GM21528 (cell line): ENCODE measurements around the gene DBET.
"Not testable (repeated sequence)": the region's sequence is repeated elsewhere in the genome, so short reads cannot be mapped to it uniquely, and the experiment has no call there.

Experiments
- ATAC-seq: cut with Tn5 transposase; IDR thresholded peaks from one replicate; pipeline ENCODE4 v1.9.1; 2021; ENCODE audit warnings: mild to moderate bottlenecking, moderate library complexity; ENCODE audit not compliant: unreplicated experiment, low FRiP score

Gene DBET

GRCh38 chr4:190064342-190064741, at the start of gene DBET:
TSS of gene DBET (plus strand) at chr4:190064502.
- ATAC-seq: not testable (repeated sequence)

GRCh38 chr4:190014771-190015537, 49.3 kb upstream of the DBET start:
- no peak for ATAC-seq

GRCh38 chr4:190015538-190016368, 48.5 kb upstream of the DBET start:
- no peak for ATAC-seq

- ATAC-seq: no peak
Observed at GRCh38 chr4:190016369-190017289, 47.7 kb upstream of the DBET start.

- no peak for ATAC-seq
Observed at GRCh38 chr4:190017357-190018200, 46.7 kb upstream of the DBET start.

GRCh38 chr4:190018201-190018920, 45.9 kb upstream of the DBET start:
- no peak for ATAC-seq

- ATAC-seq: no peak
Observed at GRCh38 chr4:190019023-190019858, 45.1 kb upstream of the DBET start.

- ATAC-seq: not testable (repeated sequence)
Observed at GRCh38 chr4:190019859-190020463, 44.3 kb upstream of the DBET start.

GRCh38 chr4:190020790-190021717, 43.2 kb upstream of the DBET start:
- no peak for ATAC-seq

- ATAC-seq: not testable (repeated sequence)
Observed at GRCh38 chr4:190021973-190022372, 42.3 kb upstream of the DBET start.

GRCh38 chr4:190022614-190023281, 41.6 kb upstream of the DBET start:
- peak; percentile 57 for ATAC-seq

- ATAC-seq: not testable (repeated sequence)
Observed at GRCh38 chr4:190027156-190027555, 37.1 kb upstream of the DBET start, which contains the start of gene FRG2. TSS of gene FRG2 (minus strand) at chr4:190027256. CDS start at chr4:190027204, 52 bp downstream.

- not testable (repeated sequence) for ATAC-seq
Observed at GRCh38 chr4:190031264-190031663, 33.0 kb upstream of the DBET start.

GRCh38 chr4:190037704-190038388, 26.5 kb upstream of the DBET start:
- ATAC-seq: not testable (repeated sequence)

GRCh38 chr4:190040873-190041272, 23.4 kb upstream of the DBET start:
- not testable (repeated sequence) for ATAC-seq
